ENCODE results near the gene ITFG1.
A peak's percentile ranks its signal among the peaks of the same experiment; 100 is the strongest.
"Not testable (repeated sequence)": the region's sequence is repeated elsewhere in the genome, so short reads cannot be mapped to it uniquely, and the experiment has no call there.

ITFG1 gene

DNA sequence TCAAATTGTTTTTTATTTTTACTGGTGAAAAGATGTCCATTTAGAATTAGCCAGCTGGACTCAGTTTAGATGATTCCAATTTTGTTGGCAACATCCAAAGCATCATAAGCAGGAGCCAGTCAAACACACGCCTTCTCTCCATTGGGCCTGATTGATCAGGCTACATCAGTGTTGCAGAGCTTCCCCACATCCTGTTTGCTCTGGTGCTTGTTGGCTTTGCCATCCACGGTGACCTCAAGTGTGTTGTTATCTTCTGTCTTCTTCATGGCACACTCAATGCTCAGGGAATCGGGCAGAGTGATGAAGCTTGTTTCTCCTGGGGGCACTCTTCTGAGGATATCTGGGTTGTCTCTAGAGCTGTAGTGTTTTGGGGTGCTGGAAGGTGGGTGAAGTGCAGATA is 310.8 kb downstream of the ITFG1 start:
- DNase-seq (ENCODE audit: low read depth) = no peak

DNA sequence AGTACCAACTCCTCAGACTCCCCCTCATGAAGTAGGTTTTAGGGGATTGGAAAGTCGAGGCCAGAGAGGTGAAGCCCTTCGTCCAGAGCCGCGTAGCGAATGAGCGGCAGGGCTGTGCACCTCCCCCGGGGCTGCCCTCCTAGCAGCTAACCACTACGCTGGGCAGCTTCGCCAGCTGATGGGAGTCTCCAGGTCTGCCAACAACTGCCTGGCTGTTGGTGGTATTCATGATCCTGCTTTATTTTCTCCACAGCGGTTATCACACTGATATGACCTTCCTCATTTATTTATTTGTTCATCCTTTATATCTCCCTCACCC is 316.3 kb downstream of the ITFG1 start:
- DNase-seq (ENCODE audit: low read depth) = no peak

DNA sequence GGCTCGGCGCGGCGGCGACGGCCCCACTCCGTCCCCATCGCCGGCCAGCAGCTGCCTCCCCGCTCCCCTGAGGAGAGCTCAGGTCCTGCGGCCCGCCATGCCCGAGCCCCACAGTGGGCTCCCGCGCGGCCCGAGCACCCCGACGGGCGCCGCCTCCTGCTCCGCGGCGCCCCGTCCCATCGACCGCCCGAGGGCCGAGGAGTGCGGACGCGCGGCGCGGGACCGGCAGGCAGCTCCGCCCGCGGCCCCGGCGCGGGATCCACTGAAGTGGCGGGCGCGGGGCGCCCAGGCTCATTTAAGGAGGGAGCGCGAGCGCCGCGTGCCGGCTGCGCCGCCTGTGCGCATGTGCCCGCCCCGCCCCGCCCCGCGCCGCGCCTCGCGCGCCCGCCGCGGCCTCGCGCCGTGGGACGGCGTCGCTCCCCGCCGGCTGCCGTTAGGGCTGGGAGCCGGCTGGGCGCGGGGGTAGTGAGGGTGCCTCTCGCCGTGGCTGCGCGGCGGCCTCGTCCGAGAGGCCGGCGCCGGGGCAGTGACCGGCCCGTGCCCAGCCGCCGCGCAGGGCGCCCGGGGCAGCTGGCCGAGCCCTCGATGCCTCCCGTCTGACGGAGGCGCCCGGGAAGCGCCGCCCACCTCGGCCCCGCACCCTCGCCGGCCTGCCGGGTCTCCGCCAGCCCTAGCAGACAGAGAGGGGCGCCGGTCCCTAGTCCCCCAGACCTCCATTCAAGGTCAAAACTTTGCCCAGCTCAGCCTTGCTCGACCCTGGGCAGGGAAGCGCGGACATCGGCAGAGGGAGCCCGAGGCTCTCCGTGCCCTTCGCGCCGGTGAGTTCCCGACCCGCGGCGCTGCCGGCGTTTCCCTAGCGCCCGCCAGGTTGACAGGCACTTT is 316.9 kb downstream of the ITFG1 start, which contains the start of gene NETO2:
NETO2 (minus strand) TSS at position 269 of the 882 bp plus-strand sequence. CDS start 333 bp downstream, outside the sequence.
- DNase-seq (ENCODE audit: low read depth) = no peak

DNA sequence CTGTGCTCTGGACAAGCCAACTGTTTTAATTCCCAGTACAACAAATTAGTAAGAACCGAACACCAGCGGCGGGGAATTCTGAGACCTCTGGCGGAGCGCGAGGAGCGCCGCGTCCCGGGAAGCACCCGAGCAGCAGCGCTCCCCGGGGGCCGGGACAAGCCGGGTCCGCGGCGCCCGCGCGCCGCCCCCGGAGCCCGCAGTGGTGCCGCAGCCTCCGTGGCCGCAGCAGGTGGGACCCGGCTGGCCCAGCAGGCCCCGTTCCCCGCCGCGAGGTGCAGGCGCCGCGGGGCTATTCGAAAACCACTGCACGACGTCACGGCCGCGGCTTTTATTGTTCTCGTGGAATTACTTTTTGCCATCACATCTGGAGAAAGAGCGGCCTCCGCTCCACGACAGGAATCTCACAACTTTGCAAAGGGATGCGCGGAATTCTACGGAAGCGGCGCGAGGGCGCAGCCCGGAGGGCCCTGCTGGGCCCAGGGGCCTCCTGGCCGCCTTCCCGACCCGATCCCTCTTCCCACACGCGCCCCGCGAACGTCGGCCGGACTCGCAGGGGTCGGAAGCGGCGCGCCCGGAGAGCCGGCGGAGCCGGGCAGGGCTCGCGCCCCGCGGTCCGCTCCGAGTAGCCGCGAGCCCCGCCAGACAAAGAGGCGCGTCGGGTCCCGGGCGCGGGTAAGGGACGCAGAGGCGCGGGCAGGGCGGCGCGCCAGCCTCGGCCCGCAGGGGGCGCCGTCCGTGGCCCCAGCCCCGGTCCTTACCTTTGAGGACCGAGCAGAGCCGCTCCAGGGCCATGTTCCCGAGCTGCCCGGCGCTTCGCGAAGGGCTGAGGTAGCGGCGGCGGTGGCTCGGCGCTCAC is 317.8 kb downstream of the ITFG1 start:
- no peak for DNase-seq (ENCODE audit: low read depth)

DNA sequence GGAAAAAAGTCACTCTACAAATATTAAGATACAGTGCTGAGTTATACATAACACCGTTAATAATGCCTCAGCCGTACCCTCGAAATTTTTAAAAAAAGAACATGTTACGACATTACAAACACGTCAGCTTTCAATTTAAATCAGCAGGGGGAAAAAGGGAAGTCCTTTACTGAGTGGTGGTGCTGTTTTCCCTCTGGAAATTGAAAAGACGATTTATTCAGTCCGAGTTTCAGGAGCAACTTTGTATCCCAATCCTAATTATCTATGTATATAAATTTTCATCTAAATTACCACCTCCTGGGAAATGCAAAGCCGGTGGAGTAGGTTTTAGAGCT is 318.4 kb downstream of the ITFG1 start:
- DNase-seq (ENCODE audit: low read depth) = no peak

DNA sequence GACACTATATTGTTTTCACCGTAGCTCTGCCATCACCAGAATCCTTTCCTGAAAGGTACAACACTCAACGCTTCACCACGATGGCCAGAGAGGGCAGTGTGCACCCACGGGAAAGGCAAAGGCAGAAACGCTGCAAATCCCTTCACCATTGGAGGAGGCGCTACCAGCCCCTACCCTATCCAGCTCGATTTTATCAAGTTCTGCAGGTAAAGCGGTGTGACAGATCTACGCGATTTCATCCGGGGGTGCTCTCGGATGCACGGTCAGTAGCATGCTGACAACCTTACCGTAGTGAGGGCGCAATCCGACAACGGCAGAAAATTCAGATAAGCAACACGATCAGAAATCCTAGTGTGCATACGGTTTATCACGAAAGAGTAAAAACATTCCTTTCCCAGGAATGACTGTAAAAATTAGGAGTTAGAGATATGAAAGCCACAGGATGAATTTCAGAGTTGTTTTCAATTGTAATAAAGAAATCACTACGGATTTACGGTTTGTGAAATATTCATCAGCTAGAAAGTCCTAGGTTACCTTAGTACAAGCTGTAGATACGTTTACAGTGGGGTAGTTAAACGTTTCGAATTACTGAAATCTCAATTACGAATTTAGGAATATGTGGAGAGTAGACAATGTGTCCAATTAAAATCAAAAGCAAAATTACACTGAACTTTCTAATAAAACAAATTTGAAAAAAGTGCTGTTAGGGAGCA is 318.9 kb downstream of the ITFG1 start:
- DNase-seq (ENCODE audit: low read depth) = peak; percentile 71

DNA sequence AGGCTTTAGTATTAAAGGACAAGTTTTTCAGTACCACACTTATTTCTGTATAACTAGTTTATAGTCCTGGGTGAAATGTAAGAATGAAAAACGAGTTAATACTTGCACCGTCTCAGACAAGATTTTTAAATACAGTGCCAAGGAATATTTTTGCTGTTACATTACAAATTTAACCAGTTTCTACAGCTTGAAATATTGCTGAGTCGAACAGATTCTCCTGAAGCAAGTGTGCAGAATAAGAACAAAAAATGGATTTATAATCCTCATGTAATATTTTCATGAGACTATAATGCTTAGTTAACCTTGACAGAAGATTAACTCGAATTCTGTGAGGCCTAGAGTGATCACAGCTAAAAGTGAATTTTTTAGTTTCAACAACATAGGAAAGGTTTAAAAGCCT is 320.2 kb downstream of the ITFG1 start:
- no peak for DNase-seq (ENCODE audit: low read depth)

DNA sequence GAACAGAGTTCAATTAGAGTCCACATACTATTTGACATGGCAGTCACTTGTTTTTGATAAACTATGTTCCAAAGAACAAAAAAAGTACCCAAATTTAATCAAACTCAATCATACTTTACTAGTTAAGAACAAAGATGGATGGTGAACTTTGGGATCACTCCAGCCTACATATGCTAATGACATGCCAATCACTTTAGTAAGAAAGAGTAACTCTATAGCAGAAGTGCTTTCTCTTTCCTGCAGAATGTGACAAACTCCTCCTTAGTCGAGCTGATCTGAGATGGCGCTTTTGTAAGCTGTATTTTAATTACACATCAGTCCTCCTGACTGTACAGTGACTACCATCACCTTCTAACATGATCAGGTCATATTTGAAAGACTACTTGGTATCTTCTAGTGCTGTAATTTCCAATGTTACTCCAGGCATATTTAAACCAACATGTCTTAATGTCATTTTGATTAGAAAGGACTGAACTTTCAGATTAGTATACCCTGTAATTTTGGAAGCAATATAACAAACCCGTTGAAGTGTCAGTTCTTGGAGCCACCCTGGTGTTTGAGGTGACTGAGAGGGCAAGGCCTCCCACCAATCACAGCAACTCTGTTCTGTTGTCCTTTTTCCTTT is 321.2 kb downstream of the ITFG1 start:
- no peak for DNase-seq (ENCODE audit: low read depth)

DNA sequence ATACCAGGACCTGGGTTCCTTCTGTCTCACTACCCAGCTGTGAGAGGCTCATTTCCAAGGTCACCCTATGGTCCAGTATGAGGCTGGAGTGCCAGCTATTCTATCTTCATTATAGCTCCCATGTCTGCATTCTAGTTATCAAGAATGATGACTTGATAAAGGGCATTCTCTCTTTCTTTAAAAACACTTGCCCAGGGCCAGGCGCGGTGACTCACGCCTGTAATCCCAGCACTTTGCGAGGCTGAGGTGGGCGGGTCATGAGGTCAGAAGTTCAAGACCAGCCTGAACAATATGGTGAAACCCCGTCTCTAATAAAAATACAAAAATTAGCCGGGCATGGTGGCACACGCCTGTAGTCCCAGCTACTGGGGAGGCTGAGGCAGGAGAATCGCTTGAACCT is 322.9 kb downstream of the ITFG1 start:
- not testable (repeated sequence) for DNase-seq (ENCODE audit: low read depth)

DNA sequence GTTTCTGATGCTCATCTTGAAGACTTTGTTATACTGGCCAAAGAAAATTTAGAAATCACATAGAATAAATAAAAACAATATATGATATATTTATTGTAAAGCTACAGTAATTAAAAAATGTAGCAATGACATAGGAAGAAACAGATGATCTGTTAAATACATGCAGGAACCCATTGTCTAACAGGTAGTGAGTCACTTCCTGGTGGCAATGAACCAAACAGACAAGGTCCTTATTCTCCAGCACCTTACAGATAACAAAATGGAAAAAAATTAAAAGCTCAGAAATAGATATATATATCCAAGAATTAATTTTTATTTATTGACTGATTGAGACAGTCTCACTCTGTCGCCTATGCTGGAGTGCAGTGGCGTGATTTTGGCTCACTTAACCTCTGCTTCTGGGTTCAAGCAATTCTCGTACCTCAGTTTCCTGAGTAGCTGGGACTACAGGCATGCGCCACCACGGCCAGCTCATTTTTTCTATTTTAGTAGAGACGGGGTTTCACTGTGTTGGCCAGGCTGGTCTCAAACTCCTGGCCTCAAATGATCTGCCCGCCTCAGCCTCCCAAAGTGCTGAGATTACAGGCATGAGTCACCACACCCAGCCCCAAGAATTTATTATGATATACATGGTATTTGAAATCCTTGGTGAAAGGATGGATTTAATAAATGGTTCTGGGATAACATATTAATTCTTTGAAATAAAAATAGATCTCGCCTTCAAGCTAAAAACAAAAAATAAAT is 324.6 kb downstream of the ITFG1 start:
- no peak for DNase-seq (ENCODE audit: low read depth)

DNA sequence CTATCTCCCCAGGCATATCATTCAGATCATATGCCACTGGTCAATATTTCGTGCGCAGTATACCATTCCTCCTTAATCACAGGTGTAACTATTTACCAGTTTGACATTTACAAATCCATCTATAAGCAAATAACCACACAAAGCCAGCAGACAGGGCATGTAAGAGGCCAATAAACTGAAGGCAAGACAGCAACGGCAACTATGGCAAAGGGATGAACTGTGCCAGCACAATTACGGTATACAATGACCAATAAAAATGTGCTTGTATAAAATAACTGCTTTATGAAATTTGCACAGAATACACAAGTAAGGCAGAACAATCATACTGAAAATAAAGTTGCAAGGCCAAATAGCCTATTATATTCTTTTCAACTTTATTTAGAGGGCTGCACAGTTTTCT is 326.3 kb downstream of the ITFG1 start:
- DNase-seq (ENCODE audit: low read depth) = no peak

DNA sequence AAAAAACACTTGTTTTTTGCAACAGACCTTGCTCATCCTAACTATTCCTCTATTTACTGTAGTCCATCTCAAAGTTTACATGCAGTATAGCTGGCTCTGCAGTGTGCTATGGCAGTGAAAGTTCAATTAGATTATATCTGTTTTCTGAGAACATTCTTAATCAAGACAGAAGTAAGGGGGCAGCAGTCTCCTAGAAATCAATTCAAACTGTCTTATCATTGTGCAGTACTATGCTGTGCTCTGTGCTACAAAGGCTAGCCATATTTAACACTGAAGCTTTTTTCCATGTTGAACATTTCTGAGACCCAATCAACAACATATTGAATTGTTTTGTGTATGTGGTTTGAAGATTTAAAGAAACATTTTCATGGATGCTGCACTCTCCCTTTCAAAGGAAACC is 328.6 kb downstream of the ITFG1 start:
- no peak for DNase-seq (ENCODE audit: low read depth)

DNA sequence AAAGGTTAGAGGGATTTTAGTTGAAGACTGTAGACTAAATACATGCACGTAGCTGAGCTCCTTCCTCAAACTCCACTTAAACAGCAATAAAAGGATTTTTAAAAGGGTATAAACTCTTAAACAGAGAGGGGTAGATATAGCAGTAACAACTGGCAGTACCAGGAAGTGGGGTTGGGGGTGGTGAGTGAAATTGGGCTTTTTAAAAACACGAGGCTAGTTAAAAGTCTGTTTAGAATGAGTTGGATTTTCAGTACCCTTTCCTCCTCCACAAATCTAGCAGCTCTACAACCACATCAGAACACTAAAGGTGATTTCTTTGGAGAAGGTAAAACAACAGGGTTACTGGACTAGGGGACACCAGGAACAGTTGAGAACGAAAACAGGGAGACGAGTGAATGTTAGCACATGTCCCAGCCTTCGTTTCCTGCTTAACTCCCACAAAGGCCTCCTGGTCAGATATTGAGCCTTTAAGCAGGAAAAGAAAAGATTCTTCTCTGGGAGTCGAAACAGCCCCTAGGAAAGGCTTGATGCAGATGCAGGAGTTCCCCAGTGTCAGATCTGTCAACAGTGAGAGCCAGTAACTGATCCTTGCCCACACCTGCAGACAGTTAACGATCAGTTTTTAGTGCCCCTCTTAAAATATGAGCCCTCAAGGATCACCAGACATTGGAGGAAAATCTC is 331.0 kb downstream of the ITFG1 start:
- no peak for DNase-seq (ENCODE audit: low read depth)

DNA sequence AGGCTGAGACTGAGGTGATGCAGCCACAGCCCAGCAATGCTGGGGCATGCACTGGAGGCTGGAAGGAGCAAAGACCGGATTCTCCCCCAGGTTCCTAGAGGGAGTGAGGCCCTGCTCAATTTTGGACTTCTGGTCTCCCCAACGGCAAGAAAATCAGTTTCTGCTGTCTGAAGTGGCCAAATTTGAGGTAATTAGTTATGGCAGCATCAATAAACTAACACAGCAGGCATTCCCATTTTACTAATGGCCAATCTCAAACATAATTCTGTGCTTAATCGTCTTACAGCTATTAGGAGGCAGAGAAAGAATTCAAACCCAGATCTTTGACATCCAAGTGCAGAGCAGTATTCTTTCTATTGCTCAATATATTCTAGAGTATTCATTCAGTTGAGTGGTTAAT is 333.3 kb downstream of the ITFG1 start:
- DNase-seq (ENCODE audit: low read depth) = no peak

DNA sequence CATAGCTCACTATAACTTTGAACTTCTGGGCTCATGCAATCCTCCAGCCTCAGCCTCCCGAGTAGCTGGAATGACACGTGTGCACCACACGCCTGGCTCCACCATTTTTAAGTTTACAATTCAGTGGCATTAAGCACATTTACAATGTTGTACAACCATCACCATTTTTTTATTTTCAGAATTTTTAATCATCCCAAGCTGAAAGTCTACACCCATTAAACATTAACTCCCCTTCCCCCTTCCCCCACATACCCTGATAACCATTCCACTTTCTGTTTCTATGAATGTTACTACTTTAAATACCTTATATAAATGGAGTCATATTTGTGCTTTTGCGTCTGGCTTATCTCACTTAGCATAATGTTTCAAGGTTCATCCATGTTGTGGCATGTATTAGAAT is 335.1 kb downstream of the ITFG1 start:
- DNase-seq (ENCODE audit: low read depth) = no peak

DNA sequence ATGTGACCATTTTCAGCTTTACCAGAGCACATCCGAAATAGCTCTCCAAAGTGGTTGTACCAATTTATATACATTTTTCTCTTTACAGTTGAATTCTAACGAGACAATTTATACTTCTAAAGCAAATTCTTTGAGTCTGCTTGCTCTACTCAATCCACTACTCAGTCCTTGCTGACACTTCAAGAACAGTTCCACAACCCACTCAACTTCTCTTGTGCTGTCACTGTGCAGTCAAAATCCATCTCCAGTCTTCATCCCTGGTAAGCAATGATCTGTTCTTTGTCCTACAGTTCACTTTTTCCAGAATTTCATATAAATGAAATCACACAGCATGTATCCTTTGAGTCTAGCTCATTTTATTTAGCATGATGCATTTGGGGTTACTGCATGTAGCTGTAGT is 347.7 kb downstream of the ITFG1 start:
- DNase-seq (ENCODE audit: low read depth) = no peak

DNA sequence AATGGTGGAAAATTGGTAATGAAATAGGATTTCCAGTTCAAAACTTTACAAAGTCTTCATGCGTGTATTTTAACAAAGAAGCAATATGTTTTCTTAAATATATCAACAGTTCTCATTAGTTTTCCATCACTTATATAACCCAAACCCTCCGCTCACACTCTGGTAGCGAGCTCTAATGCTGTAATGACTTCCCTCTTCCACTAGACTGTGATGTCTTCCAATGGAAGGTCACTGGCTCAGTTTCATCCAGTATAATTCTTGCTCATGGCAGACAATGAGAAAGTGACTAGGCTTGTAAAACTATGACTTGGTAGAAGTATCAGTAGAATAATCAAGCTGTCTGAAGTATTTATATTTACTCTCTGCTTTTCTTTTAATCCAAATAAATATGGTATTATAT is 349.9 kb downstream of the ITFG1 start:
- no peak for DNase-seq (ENCODE audit: low read depth)

DNA sequence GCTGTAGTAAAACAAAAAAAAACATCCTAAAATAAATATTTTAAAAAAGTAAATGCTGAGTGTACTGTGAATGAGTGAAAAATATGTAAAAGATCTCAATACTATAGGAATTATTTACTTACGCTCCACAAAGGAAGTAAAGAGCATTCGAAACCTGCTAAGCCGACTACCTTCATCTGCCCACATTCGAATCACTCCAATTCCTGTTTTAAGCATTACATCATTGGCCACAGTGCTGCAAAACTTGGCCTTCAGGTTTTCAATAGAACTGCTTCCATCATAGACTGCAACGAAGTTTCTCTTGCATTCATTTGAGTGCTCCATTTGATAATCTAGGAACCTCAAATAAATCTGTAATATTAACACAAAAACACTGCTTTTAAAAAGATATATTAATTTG is 351.5 kb downstream of the ITFG1 start:
- DNase-seq (ENCODE audit: low read depth) = no peak

All from stromal cell of bone marrow (primary cell).